ENCODE data around the gene FREM3.

FREM3 gene

DNA sequence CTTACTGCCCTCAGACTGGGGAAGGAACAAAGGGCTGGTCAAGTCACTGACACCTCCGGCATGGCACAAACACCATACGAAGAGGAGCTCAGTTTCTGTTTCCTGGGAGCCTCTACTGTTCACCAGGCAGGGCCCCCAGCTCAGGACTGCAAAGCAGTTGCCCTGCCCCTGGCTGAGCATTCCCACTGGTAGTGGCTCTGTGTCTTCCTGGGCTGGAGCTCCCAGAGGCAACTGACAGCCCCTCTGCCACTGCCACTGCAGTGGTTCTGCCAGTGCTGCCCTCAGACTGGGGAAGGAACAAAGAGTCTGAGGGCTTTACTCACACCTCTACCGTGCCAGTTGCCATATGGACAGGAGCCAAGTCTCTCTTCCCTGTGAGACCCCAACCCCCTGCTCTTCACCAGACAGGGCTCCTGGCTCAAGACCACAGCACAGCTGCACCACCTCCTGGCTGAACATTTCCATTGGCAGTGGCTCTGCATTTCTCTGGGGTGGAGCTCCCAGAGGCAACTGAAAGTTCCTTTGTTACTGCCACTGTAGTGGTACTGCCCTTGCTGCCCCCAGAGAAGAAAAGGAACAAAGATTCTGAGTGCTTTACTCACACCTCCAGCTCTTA, 119.0 kb downstream of the FREM3 start:
- Histone ChIP-seq H4K20me1 (ENCODE audit: insufficient read depth, low read length) (no peaks in the 10 kb centered on the region), H3K4me1 (ENCODE audit: low read length) (no peaks in the 10 kb centered on the region), H3K36me3 (replicated peaks; ENCODE audit: insufficient read depth, low read length) (no peaks in the 10 kb centered on the region), H3K27ac (ENCODE audit: low read length) (no peak overlapping the region), H3K79me2 (ENCODE audit: low read length) (no peaks in the 10 kb centered on the region), H3K4me2 (ENCODE audit: low read depth, low read length) (no peak overlapping the region), H3F3A (ENCODE audit: insufficient read depth, low read length) (no peaks in the 10 kb centered on the region), H3K9me3 (replicated peaks; ENCODE audit: insufficient read depth, low read length) (no peaks in the 10 kb centered on the region), H3K4me3 (ENCODE audit: low read length) (no peak overlapping the region), H3K27me3 (replicated peaks; ENCODE audit: insufficient read depth, low read length) (no peaks in the 10 kb centered on the region), H2AFZ (ENCODE audit: low read length) (no peak overlapping the region), H3K9me2 (replicated peaks; ENCODE audit: insufficient read depth, low read length) (no peaks in the 10 kb centered on the region), H3K9ac (ENCODE audit: low read length) (no peak overlapping the region)
- DNase-seq: no peak
- TF ChIP-seq EZH2phosphoT487 (IDR thresholded peaks at IDR 0.05; ENCODE audit: low read length): no peak
- no peak for TF ChIP-seq EZH2 (optimal IDR thresholded peaks at IDR 0.05; ENCODE audit: low read depth, low read length)
- TF ChIP-seq, protein P1, sequence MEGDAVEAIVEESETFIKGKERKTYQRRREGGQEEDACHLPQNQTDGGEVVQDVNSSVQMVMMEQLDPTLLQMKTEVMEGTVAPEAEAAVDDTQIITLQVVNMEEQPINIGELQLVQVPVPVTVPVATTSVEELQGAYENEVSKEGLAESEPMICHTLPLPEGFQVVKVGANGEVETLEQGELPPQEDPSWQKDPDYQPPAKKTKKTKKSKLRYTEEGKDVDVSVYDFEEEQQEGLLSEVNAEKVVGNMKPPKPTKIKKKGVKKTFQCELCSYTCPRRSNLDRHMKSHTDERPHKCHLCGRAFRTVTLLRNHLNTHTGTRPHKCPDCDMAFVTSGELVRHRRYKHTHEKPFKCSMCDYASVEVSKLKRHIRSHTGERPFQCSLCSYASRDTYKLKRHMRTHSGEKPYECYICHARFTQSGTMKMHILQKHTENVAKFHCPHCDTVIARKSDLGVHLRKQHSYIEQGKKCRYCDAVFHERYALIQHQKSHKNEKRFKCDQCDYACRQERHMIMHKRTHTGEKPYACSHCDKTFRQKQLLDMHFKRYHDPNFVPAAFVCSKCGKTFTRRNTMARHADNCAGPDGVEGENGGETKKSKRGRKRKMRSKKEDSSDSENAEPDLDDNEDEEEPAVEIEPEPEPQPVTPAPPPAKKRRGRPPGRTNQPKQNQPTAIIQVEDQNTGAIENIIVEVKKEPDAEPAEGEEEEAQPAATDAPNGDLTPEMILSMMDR (IDR thresholded peaks at IDR 0.05; ENCODE audit: low read length): no peak

DNA sequence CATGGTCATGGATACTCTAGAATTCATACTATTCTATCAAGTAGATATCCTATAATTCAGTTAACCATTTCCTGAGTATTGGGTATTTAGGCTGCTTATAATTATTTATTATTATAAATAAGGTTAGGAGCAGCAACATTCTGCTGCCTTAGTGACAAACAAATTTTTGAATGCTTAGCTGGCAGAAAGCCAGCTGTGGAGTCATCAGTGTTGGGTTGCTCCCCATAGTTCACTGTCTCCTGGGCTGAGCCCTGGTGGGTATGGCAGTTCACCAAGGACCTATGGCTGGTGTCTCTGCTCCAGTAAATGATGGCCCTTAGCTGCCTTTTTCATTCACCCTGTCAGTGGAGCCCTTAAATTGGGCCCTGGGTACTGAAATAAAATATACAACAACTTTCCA, 125.1 kb downstream of the FREM3 start:
- Histone ChIP-seq H3K4me2 (ENCODE audit: low read depth, low read length) (no peak overlapping the region), H3K27ac (ENCODE audit: low read length) (no peak overlapping the region), H3F3A (ENCODE audit: insufficient read depth, low read length) (no peaks in the 10 kb centered on the region), H3K9me3 (replicated peaks; ENCODE audit: insufficient read depth, low read length) (no peaks in the 10 kb centered on the region), H3K4me1 (ENCODE audit: low read length) (no peaks in the 10 kb centered on the region), H3K27me3 (replicated peaks; ENCODE audit: insufficient read depth, low read length) (no peaks in the 10 kb centered on the region), H3K79me2 (ENCODE audit: low read length) (no peaks in the 10 kb centered on the region), H2AFZ (ENCODE audit: low read length) (no peak overlapping the region), H3K9ac (ENCODE audit: low read length) (no peak overlapping the region), H3K9me2 (replicated peaks; ENCODE audit: insufficient read depth, low read length) (no peaks in the 10 kb centered on the region), H4K20me1 (ENCODE audit: insufficient read depth, low read length) (no peaks in the 10 kb centered on the region), H3K4me3 (ENCODE audit: low read length) (no peak overlapping the region), H3K36me3 (replicated peaks; ENCODE audit: insufficient read depth, low read length) (no peaks in the 10 kb centered on the region)
- no peak for DNase-seq
- no peak for TF ChIP-seq EZH2phosphoT487 (IDR thresholded peaks at IDR 0.05; ENCODE audit: low read length)
- TF ChIP-seq, protein P1 (IDR thresholded peaks at IDR 0.05; ENCODE audit: low read length): no peak

DNA sequence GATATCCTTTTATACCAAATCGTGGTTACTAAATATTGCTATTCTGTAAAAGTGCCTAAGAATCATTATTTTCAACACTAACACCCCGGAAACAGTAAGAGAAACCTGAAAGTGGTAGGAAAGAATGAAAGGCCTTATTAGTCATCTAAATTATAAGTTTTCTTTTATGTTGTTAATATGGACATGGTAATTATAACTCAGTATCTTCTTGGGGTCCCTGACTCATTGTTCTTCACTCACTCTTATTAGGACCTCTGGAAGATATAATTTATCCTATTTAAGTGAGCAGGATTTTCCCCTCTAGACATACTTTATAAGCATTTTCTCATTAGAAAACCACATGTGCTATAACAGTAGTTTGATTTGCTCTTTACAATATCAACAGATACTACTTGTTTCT, 136.0 kb downstream of the FREM3 start:
- Histone ChIP-seq H3F3A (ENCODE audit: insufficient read depth, low read length) (no peaks in the 10 kb centered on the region), H3K9me2 (replicated peaks; ENCODE audit: insufficient read depth, low read length) (no peaks in the 10 kb centered on the region), H3K27me3 (replicated peaks; ENCODE audit: insufficient read depth, low read length) (no peaks in the 10 kb centered on the region), H3K4me2 (ENCODE audit: low read depth, low read length) (no peak overlapping the region), H4K20me1 (ENCODE audit: insufficient read depth, low read length) (no peaks in the 10 kb centered on the region), H2AFZ (ENCODE audit: low read length) (no peak overlapping the region), H3K4me3 (ENCODE audit: low read length) (no peak overlapping the region), H3K36me3 (replicated peaks; ENCODE audit: insufficient read depth, low read length) (no peaks in the 10 kb centered on the region), H3K79me2 (ENCODE audit: low read length) (no peaks in the 10 kb centered on the region), H3K4me1 (ENCODE audit: low read length) (0 out of 2 replicates have a peak, but pooled peaks cover 5% of the 10 kb centered on the region), H3K27ac (ENCODE audit: low read length) (no peak overlapping the region), H3K9ac (ENCODE audit: low read length) (no peak overlapping the region), H3K9me3 (replicated peaks; ENCODE audit: insufficient read depth, low read length) (no peaks in the 10 kb centered on the region)
- DNase-seq: no peak
- TF ChIP-seq EZH2 (optimal IDR thresholded peaks at IDR 0.05; ENCODE audit: low read depth, low read length) (no peak), EZH2phosphoT487 (IDR thresholded peaks at IDR 0.05; ENCODE audit: low read length) (no peak)
- TF ChIP-seq, protein P1 (IDR thresholded peaks at IDR 0.05; ENCODE audit: low read length): no peak

Data from MM.1S (cell line).